Activated T-helper 9 cell treated with anti-CD3 and anti-CD28 coated beads, Interleukin-2, amount 50 U/mL, for 16 hours (primary cell): ENCODE results near the gene POU1F1.
"Not testable (repeated sequence)": the region's sequence is repeated elsewhere in the genome, so short reads cannot be mapped to it uniquely, and the experiment has no call there.

ENCODE experiments used
- DNase-seq: peaks from one replicate; pipeline ENCODE4 v3.0.0-alpha.2; 2020; ENCODE audit warnings: low read depth

The POU1F1 gene, protein sequence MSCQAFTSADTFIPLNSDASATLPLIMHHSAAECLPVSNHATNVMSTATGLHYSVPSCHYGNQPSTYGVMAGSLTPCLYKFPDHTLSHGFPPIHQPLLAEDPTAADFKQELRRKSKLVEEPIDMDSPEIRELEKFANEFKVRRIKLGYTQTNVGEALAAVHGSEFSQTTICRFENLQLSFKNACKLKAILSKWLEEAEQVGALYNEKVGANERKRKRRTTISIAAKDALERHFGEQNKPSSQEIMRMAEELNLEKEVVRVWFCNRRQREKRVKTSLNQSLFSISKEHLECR

DNA sequence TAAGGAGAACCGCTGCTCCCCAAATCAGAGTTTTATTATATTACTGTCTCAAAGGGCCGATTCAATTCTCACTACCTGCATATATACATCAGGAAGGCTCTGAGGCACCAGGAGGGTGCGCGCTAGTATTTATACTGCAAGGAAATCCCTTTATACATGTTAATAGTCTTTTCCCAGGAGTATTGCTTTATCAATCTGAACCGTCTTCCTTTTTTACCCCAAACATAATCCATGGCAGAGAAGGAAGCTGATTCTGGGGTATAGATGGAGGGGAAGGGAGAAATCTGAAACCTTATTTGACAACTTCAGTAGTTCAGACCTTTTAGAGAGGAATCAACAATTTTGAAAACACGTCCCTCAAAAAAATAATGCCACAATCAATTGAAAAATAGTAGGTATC is at the start of gene POU1F1:
TSS of gene POU1F1 (minus strand) at position 101 of the 400 bp plus-strand sequence. CDS start 122 bp downstream, outside the sequence.
- DNase-seq, result no peak

DNA sequence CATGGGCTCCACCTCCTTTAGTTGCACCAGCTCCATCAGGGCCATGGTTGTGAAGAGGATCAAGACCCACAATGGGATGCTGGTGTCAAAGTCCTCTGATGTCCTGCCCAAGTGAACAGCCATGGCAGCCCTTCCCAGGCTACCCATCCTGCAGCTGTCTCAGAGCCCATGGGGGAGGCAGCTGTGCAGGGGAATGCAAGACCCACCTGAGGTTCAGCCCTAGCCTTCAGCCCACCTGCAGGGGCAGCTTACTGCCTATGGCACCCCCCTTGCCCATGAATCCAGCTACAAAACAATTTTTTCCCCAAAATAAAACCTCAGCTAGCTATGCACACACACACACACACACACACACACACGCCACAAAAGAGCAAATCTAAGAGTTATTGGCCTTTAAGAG is 48.2 kb upstream of the POU1F1 start:
- no peak for DNase-seq

DNA sequence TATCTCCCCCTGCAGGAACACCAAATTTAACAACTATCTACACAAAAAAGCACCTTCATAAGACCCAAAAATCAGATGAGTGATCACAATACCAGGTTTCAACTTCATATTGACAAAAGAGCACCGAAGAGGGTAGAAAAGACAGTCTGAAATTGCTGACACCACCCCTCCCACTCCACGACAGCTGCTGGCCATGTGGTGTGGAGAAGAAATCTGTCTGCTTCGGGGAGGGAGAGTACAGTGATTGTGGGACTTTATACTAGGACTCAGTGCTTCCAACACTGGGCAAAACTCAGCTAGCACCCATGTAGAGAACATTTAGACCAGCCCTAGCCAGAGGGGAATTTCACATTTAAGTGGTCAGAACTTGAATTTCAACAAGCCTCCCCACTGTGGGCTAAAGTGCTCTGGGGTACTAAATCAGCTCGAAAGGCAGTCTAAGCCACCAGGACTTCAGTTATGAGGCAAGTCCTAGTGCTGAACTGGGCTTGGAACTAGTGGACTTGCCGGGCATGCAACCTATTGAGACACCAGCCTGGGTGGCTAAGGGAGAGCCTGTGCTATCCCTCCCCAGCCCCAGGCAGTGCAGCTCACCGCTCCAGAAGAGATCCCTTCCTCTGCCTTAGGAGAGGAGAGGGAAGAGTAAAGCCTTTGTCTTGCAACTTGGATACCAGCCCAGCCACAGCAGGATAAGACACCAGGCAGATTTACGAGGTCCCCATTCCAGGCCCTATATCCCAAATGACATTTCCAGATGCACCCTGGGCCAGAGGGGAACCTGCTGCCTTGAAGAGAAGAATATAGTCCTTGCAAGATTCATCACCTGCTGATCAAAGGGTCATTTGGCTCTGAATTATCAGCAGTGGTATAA is 44.6 kb upstream of the POU1F1 start:
- no peak for DNase-seq

DNA sequence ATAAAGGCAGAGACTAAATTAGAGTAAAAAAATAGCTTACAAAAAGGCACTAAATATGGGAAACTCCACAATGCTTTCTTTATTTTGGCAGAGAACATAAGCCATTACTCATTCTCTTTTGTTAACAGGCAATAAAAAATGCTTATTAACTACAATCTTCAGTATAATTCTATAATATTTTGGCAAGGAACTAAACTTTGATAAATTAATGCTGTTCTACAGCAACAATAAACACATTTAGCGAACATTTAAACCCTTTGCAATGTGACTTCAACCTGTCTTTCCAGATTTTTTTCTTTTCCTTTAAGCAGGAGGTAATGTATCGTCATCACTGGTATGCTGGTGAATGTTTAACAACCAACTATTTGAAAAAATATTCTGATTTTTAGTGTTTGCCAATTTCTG is 42.2 kb upstream of the POU1F1 start:
- no peak for DNase-seq

DNA sequence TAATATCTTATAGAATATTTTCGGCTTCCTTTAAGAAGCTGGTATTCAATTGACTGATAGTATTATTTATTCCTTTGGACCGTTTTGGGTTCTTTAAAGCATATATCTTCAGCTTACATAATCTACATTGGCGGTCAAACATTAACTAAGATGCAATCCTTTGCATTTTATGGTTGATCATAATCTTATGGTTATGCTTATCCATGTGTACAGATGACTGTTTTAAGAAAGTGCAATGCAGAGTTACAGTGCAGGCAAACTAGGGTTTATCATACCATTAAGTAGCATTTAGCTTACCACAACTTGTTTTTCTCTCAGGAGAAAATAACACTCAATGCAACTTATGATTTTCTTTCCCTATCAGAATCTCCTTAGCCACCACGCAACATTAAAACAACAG is 41.4 kb upstream of the POU1F1 start:
- no peak for DNase-seq

DNA sequence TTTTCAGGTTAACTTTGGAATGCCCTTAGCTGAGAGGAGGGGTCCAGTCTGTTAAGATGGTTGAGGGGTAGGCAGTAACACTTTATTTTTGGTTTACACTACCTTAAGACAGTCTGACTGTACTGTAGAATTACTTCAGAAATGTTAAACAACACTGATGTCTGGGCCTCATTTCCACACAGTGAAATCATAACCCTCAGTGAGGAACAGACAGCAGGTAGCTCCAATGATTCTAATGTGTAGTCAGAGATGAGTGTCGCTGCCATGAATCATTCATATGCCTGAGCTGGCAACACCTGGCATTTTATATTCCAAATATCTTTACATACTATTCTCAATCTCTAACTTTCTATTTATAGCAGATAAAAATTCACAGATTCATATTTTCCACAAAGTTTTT is 37.3 kb upstream of the POU1F1 start:
- no peak for DNase-seq

DNA sequence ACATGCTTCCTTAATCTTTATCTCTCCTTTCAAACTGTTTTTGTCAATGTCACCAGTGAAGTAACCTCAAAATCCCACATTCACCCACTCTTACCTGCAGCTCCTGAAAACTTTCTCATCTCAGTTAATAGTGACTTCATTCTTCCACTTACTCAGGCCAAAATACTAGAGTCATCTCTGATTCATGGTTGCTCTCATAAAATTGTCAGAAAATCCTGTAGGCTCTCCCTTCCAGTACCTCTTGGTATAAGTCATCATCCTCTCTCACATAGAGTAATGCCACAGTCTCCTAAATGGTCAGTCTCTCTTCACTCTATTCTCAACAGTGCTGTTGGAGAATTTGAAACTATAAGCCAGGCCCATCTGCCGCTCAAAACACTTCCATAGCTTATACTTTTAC is 34.9 kb upstream of the POU1F1 start:
- DNase-seq, result no peak

DNA sequence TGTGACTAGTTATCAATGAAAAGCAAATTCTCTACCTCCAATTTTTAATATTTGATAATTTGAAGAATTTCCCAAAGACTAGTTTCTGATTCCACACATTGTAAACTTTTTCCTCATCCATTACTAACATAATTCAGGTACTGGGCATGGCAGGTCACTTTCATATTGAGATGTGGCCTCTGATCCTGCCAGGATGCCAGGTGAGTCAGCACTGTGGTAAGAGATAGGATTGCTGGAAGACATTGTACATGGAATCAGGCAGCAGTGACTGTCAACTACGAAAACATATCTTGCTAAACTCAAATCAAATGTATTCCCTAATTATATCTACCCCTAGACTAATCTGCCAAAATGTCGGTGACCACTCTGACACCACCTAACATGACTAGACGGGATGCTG is 33.2 kb upstream of the POU1F1 start:
- DNase-seq, result no peak

DNA sequence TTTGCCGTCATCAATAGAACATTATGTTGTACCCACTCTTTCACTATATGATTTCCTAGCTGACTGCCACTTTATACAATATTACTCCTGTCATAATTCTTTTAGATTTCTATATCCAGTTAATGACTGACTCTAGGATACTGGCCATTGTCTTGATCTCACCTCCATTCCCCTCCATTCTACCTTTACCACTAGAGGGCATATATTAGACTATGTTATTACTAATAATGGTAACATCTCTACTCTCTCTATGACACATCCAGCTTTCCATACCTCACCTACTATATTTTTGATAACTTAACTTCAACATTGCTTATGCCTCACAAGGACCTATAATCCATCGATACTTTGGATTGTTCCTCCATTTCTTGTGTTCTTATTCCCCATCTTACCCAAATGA is 31.4 kb upstream of the POU1F1 start:
- DNase-seq, result no peak

DNA sequence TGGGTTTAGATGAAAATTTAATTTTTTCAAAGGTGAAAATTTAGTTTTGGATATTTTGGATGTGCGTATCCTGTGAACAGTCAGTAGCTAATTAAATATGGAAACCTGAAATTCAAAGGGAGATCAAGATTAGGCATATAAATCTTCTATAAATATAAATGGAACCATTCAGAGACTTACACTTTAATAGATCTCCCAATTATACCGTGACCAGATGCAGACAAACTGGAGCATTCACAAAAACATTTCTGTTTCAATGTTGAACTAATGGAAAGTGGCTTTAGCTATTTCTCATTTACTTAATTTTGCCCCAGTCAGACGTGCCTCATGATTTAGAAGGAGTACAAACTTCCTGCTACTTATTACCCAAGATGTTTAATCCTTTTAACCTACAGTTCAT is 29.1 kb upstream of the POU1F1 start:
- no peak for DNase-seq

DNA sequence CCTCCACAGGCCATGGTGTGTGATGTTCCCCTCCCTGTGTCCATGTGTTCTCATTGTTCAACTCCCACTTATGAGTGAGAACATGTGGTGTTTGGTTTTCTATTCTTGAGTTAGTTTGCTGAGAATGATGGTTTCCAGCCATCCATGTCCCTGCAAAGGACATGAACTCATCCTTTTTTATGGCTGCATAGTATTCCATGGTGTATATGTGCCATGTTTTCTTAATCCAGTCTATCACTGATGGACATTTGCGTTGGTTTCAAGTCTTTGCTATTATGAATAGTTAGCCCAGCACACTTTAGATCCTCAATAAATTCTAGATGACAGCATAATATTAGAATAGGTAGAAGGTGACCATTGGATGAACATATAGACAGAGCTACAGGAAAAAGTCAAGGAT is 28.6 kb upstream of the POU1F1 start:
- DNase-seq, result not testable (repeated sequence)

DNA sequence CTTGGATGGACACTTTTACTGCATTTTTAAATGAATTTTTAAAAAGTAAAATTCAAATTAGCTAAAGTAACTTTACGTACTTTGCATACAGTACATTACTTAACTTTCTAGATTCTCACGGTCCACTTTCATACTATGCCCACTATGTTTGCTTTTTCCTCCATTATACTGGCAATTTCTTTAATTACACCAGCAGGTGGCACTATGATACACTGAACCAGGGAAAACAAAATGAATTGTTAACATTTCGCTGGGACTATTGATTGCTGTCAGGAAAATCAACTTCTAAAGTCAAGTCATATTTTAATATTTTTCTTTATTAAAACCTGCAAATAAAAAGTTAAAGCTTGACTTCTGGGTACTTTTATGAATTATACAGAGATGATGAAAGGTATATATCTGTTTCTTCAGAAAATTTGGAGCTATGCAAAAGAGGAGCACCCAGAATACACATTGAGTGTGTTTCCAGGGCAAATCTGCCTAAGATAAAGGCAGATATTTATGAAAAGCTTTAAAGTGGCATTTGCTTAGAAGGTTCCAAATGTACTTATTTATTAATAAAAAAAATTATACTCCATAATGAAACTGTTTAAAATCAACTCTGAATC is 21.8 kb upstream of the POU1F1 start:
- no peak for DNase-seq

DNA sequence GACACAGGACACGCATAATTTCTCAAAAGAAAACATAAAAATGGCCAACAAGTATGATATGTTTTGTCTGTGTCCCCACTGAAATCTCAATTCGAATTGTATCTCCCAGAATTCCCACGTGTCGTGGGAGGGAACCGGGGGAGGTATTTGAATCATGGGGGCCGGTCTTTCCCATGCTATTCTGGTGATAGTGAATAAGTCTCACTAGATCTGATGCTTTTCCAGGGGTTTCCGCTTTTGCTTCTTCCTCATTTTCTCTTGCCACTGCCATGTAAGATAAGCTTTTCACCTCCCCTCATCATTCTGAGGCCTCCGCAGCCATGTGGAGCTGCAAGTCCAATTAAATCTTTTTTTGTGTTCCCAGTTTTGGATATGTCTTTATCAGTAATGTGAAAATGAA is 12.1 kb upstream of the POU1F1 start:
- DNase-seq, result no peak

DNA sequence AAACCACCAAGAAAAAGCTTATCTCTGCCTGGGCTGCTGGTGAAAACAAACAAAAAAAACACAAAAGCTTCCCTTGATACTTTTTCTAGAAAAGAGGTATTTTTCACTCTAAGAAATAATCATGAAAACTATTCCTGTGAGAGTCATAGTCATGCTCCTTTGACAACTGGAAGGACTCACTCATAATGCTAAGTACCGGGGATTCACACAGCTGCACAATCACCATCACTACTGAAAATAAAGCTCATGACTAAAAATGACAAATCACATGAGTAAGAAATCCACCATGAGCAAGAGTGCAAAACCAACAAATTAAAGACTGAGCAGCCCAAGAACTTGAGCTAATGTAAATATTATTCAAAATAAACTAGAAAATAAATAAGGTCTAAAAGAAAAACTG is 10.6 kb upstream of the POU1F1 start:
- no peak for DNase-seq

DNA sequence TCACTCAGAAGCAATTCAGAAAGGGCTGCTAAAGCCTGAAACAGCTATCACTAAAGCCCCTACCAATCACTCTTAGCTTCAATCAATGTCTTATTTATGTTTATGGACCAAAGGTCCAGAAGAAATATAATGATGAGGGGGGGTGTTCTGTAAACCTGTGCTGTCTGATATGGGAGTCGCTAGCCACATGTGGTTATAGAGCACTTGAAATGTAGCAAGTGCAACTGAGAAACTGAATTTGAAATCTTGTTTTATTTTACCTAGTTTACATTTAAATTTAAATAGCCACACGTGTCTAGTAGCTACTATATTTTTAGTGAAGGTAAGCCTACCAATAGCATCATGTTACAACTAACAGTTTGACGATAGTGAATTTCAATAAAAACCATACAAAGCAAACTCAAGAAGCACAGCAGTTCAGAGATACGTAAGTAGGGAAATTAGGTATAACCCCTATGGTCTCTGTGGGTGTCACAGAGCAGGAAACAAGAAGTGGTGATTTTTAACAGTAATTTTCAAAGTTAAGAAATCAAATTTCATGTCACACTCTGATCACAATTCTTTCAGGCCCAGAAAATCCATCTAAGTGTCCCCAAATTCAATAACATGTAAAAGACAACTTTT is 3.6 kb downstream of the POU1F1 start:
- DNase-seq, result no peak

DNA sequence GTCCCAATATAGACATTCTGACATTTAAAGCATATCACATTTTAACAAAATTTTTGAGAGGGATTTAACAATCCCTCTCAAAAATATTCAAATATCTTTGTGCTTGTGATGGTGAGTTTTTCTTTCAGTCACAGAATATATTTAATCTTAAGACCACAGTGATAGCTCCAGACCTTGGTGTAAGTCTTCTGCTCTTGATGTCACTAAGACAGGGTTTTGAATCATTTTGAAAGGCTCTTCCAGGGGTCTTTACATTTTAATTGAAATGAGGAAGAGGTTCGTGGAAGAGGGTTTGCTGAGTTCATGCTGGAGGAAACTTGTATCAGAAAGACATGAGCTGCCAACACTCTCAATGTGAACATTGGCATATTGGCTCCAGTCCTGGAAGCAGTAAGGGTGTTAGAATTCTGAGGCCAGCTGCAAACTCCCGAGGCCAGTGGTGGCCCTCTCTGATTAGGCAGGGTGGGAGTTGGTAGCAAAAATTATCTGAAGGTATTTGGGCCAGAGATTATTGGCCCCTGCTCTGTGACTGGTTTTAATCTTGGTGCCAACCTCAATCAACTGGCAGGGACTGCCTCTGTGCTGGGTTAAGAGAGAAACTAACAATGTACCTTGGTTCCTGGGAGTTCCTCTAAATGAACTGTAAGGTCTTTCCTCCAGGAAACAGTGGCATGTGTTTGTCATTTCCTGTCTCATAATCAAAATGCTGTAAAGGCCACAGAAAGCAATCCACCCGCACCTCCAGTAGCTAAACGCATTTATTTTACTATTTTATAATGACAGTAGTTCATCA is 5.3 kb downstream of the POU1F1 start:
- DNase-seq, result no peak

DNA sequence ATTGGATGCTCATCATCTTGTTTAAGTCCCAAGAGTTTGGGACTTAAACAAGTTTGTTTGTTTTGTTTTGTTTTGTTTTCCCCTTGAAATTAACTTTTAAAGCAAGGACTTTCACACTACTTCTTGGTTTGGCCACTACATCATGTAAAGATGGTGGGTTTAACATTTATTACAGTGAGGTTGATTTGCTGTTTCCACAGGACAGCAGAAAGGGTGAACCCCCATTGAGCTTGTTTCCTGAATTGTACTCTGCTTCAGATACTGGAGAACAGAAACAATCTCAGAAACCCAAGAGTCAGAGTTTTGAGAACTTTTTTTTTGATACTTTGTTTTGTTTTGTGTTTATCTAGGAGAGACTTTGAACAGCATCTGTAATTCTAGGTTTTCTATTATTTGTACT is 6.7 kb downstream of the POU1F1 start:
- no peak for DNase-seq

DNA sequence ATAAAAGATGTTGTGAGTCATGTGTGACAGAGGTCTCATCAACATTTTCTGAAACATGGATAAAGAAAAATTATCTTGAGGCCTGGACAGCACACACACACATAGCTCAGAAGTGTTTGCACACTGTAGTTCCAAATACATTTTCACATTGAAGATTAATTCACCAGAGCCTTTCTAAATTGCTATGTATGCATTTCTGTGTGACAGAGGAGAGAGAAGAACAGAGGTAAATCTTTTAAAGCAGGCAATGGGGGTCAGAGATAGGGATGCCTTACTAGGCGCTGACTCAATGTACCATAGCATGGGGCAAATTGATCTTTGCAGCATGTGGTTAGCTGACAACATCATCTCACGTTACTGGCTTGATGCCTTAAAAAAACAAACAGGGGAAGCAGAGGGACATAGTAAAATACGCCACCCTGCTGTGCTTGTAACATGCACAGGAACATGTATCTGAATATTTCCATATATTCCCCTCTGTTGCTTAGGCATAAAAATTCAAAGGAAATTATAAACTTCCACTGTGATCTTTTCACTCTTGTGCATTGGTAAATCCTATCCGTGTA is 7.7 kb downstream of the POU1F1 start:
- DNase-seq, result no peak

DNA sequence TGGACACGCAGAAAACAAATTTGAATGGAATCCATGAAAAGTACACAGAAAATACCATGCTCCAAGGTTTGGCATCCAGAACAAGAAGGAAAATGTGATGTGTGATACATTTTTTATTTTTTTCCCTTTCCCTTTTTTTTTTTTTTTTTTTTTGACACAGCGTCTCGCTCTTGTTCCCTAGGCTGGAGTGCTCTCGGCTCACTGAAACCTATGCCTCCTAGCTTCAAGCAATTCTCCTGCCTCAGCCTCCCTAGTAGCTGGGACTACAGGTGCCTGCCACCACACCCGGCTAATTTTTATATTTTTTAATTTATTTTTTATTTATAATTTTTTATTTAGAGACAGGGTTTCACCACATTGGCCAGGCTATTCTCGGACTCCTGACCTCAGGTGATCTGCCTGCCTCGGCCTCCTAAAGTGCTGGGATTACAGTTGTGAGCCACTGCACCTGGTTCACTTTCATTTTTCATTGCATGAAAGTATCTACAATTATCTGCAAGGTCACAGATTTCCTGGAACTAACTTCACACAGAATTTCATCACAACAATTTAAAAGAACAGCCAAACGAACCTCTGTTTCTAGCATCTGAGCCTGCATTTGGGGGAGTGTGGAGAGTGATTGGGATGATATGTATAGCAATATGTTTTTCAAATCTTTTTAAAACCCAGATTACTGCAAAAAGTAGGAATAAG is 8.3 kb downstream of the POU1F1 start:
- DNase-seq, result no peak

DNA sequence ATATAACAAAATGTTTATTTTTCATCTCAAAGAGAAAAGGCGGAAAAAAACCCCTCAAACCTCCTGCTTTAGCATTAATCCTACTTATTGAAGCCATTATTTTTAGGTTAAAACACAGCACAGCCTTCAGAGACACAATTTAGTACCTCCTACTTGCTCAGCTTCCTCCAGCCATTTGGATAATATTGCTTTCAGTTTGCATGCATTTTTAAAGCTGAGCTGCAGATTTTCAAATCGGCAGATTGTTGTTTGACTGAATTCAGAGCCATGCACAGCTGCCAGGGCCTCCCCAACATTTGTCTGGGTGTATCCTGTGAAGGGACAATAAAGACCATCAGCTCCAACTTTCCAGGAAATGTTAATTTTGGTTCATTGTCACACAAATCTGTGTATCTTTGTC is 14.5 kb downstream of the POU1F1 start:
- no peak for DNase-seq

DNA sequence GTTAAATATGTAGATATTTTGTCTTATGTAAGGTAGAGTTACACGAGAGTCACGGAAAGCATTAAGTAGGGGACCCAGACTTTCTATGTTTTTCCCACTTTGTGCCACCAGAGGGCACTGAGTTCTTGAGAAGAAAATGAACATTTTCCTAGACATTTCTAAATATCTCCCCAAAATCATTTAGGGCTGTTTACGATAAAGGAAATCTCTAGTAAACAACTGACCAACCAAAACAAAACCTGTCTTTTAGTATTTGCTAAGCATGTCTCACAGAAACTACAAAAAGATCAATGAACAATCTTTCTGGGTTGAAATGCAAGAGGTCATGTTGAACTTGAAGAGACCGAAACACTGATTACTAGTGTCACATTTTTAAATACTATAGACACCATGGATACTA is 16.1 kb downstream of the POU1F1 start:
- DNase-seq, result no peak
